NCI-H1694 (cell line): ENCODE measurements around the gene EPRS1.
"Not testable (repeated sequence)": the region's sequence is repeated elsewhere in the genome, so short reads cannot be mapped to it uniquely, and the experiment has no call there.

Source experiments
- DNase-seq: peaks from one replicate; lab custom pipeline; 2025; lab: John Stamatoyannopoulos, UW

EPRS1 gene

GRCh38 chr1:220046052-220046930, at the start of gene EPRS1:
Gene EPRS1, minus strand, starts transcription at chr1:220046505. Its CDS starts 117 bp downstream, at chr1:220046388.
- DNase-seq, result peak; percentile 93

- DNase-seq, result peak; percentile 59
These were observed 48.0 kb upstream of the EPRS1 start, which contains the start of gene IARS2 for GRCh38 chr1:220094016-220094911. Gene IARS2, plus strand, starts transcription at chr1:220094132. Its CDS starts 85 bp downstream, at chr1:220094217.

- DNase-seq, result no peak
These were observed 47.2 kb upstream of the EPRS1 start for GRCh38 chr1:220093361-220094015.

GRCh38 chr1:220092694-220093093, 46.4 kb upstream of the EPRS1 start:
- no peak for DNase-seq

GRCh38 chr1:220089650-220090556, 43.6 kb upstream of the EPRS1 start, which contains the start of gene BPNT1:
Gene BPNT1, minus strand, starts transcription at chr1:220089788. Its CDS starts 9,942 bp downstream, at chr1:220079846.
- peak; percentile 97 for DNase-seq

GRCh38 chr1:220086261-220086686, 40.0 kb upstream of the EPRS1 start:
- DNase-seq, result not testable (repeated sequence)

GRCh38 chr1:220084460-220084859, 38.2 kb upstream of the EPRS1 start:
- DNase-seq, result no peak

GRCh38 chr1:220077887-220078286, 31.6 kb upstream of the EPRS1 start:
- DNase-seq, result no peak

GRCh38 chr1:220076861-220077762, 30.8 kb upstream of the EPRS1 start:
- no peak for DNase-seq

GRCh38 chr1:220067269-220068204, 21.2 kb upstream of the EPRS1 start:
- DNase-seq, result no peak

- no peak for DNase-seq
These were observed 16.3 kb upstream of the EPRS1 start for GRCh38 chr1:220062629-220063028.

GRCh38 chr1:220060876-220061275, 14.6 kb upstream of the EPRS1 start:
- no peak for DNase-seq

- no peak for DNase-seq
These were observed 10.1 kb upstream of the EPRS1 start for GRCh38 chr1:220056374-220056773.

- no peak for DNase-seq
These were observed 801 bp downstream of the EPRS1 start for GRCh38 chr1:220045356-220046051.

GRCh38 chr1:220044678-220045355, 1.5 kb downstream of the EPRS1 start:
- DNase-seq, result no peak

- DNase-seq, result no peak
These were observed 2.7 kb downstream of the EPRS1 start for GRCh38 chr1:220043646-220044045.

GRCh38 chr1:220040028-220040596, 6.2 kb downstream of the EPRS1 start:
- DNase-seq, result no peak
